Central memory CD8-positive, alpha-beta T cell (primary cell): ENCODE data around the gene TDO2.

Experiments
- ATAC-seq: fragments of 150-1000 bp; cut with Tn5 transposase; replicated peaks from 2 replicates; pipeline ENCODE4 v1.10.0; 2022; ENCODE audit warnings: mild to moderate bottlenecking, moderate FRiP score, moderate number of reproducible peaks; ENCODE audit not compliant: poor library complexity, severe bottlenecking; ENCODE audit errors: extremely low read depth
- DNase-seq, 2 donors: peaks; one replicate each; pipeline ENCODE4 v3.0.0; 2021; ENCODE audit warnings: low spot score in 2 of 2
- H3K27ac Mint-ChIP-seq: one replicate; pipeline ENCODE4 v1.8.0; 2022; ENCODE audit warnings: low read depth, mild to moderate bottlenecking, moderate library complexity, mixed read lengths
- H3K27me3 Mint-ChIP-seq: one replicate; pipeline ENCODE4 v1.8.0; 2022; ENCODE audit warnings: mixed read lengths
- H3K36me3 Mint-ChIP-seq: one replicate; pipeline ENCODE4 v1.8.0; 2022; ENCODE audit warnings: mild to moderate bottlenecking, moderate library complexity, mixed read lengths; ENCODE audit not compliant: insufficient read depth
- H3K4me1 Mint-ChIP-seq: one replicate; pipeline ENCODE4 v1.8.0; 2022; ENCODE audit warnings: mixed read lengths
- H3K4me3 Mint-ChIP-seq: one replicate; pipeline ENCODE4 v1.8.0; 2022; ENCODE audit warnings: mild to moderate bottlenecking, moderate library complexity, mixed read lengths
- H3K9me3 Mint-ChIP-seq: one replicate; pipeline ENCODE4 v1.8.0; 2022; ENCODE audit warnings: mixed read lengths

TDO2 gene

GRCh38 chr4:155903453-155903852 is at the start of gene TDO2:
Gene TDO2 (plus strand): TSS chr4:155903696. CDS start chr4:155903759, 63 bp downstream.
- Mint-ChIP-seq H3K4me1 (no peaks in the 10 kb centered on the region), H3K9me3 (no peaks in the 10 kb centered on the region), H3K27ac (no peak within 1 kb of the TSS), H3K36me3 (no peaks in the 10 kb centered on the region), H3K4me3 (no peak within 1 kb of the TSS), H3K27me3 (peaks cover 10% of the 10 kb centered on the region)
- ATAC-seq (no peak), DNase-seq (no peak)

- Mint-ChIP-seq H3K4me1 (no peaks in the 10 kb centered on the region), H3K4me3 (no peak overlapping the region), H3K27ac (no peak overlapping the region), H3K36me3 (no peaks in the 10 kb centered on the region), H3K9me3 (no peaks in the 10 kb centered on the region), H3K27me3 (no peaks in the 10 kb centered on the region)
- DNase-seq (no peak), ATAC-seq (no peak)
Measured at GRCh38 chr4:155854582-155855226, 48.8 kb upstream of the TDO2 start.

- ATAC-seq (no peak), DNase-seq (no peak)
- H3K9me3 Mint-ChIP-seq, result no peaks in the 10 kb centered on the region
- H3K27me3 Mint-ChIP-seq, result no peaks in the 10 kb centered on the region
- no peak overlapping the region for H3K27ac Mint-ChIP-seq
- no peaks in the 10 kb centered on the region for H3K4me1 Mint-ChIP-seq
- H3K4me3 Mint-ChIP-seq, result no peak overlapping the region
- no peaks in the 10 kb centered on the region for H3K36me3 Mint-ChIP-seq
Measured at GRCh38 chr4:155855897-155856296, 47.6 kb upstream of the TDO2 start.

GRCh38 chr4:155866177-155866576 is 37.3 kb upstream of the TDO2 start, which contains the start of gene ASIC5:
Gene ASIC5 (minus strand): TSS chr4:155866277. CDS start chr4:155866226, 51 bp downstream.
- H3K9me3 Mint-ChIP-seq, result peaks cover 6% of the 10 kb centered on the region
- DNase-seq (no peak), ATAC-seq (no peak)
- no peaks in the 10 kb centered on the region for H3K36me3 Mint-ChIP-seq
- no peaks in the 10 kb centered on the region for H3K27me3 Mint-ChIP-seq
- no peaks in the 10 kb centered on the region for H3K4me1 Mint-ChIP-seq
- H3K4me3 Mint-ChIP-seq, result no peak within 1 kb of the TSS
- no peak within 1 kb of the TSS for H3K27ac Mint-ChIP-seq

GRCh38 chr4:155875878-155876277 is 27.6 kb upstream of the TDO2 start:
- no peak for ATAC-seq
- no peak for DNase-seq
- no peak overlapping the region for H3K4me3 Mint-ChIP-seq
- no peaks in the 10 kb centered on the region for H3K27me3 Mint-ChIP-seq
- H3K27ac Mint-ChIP-seq, result no peak overlapping the region
- H3K4me1 Mint-ChIP-seq, result no peaks in the 10 kb centered on the region
- H3K36me3 Mint-ChIP-seq, result no peaks in the 10 kb centered on the region
- no peaks in the 10 kb centered on the region for H3K9me3 Mint-ChIP-seq

GRCh38 chr4:155877971-155878370 is 25.5 kb upstream of the TDO2 start:
- H3K4me1 Mint-ChIP-seq, result no peaks in the 10 kb centered on the region
- DNase-seq (no peak), ATAC-seq (no peak)
- H3K9me3 Mint-ChIP-seq, result no peaks in the 10 kb centered on the region
- H3K36me3 Mint-ChIP-seq, result no peaks in the 10 kb centered on the region
- H3K4me3 Mint-ChIP-seq, result no peak overlapping the region
- no peaks in the 10 kb centered on the region for H3K27me3 Mint-ChIP-seq
- no peak overlapping the region for H3K27ac Mint-ChIP-seq

- Mint-ChIP-seq H3K27me3 (no peaks in the 10 kb centered on the region), H3K4me3 (no peak overlapping the region), H3K4me1 (no peaks in the 10 kb centered on the region), H3K9me3 (no peaks in the 10 kb centered on the region), H3K27ac (no peak overlapping the region), H3K36me3 (no peaks in the 10 kb centered on the region)
- DNase-seq (no peak), ATAC-seq (no peak)
Measured at GRCh38 chr4:155878611-155879010, 24.9 kb upstream of the TDO2 start.

- Mint-ChIP-seq H3K36me3 (no peaks in the 10 kb centered on the region), H3K4me1 (no peaks in the 10 kb centered on the region), H3K4me3 (no peak overlapping the region), H3K27me3 (no peaks in the 10 kb centered on the region), H3K27ac (no peak overlapping the region), H3K9me3 (no peaks in the 10 kb centered on the region)
- no peak for DNase-seq
- ATAC-seq, result no peak
Measured at GRCh38 chr4:155879767-155880166, 23.7 kb upstream of the TDO2 start.

- H3K27me3 Mint-ChIP-seq, result no peaks in the 10 kb centered on the region
- no peaks in the 10 kb centered on the region for H3K9me3 Mint-ChIP-seq
- ATAC-seq (no peak), DNase-seq (no peak)
- no peaks in the 10 kb centered on the region for H3K4me1 Mint-ChIP-seq
- no peaks in the 10 kb centered on the region for H3K36me3 Mint-ChIP-seq
- no peak overlapping the region for H3K4me3 Mint-ChIP-seq
- H3K27ac Mint-ChIP-seq, result no peak overlapping the region
Measured at GRCh38 chr4:155881555-155881954, 21.9 kb upstream of the TDO2 start.

- H3K4me3 Mint-ChIP-seq, result no peak overlapping the region
- no peaks in the 10 kb centered on the region for H3K36me3 Mint-ChIP-seq
- no peak overlapping the region for H3K27ac Mint-ChIP-seq
- no peaks in the 10 kb centered on the region for H3K4me1 Mint-ChIP-seq
- H3K27me3 Mint-ChIP-seq, result no peaks in the 10 kb centered on the region
- no peak for DNase-seq
- H3K9me3 Mint-ChIP-seq, result no peaks in the 10 kb centered on the region
- ATAC-seq, result no peak
Measured at GRCh38 chr4:155883895-155884294, 19.6 kb upstream of the TDO2 start.

GRCh38 chr4:155885666-155886065 is 17.8 kb upstream of the TDO2 start:
- no peaks in the 10 kb centered on the region for H3K36me3 Mint-ChIP-seq
- H3K27ac Mint-ChIP-seq, result no peak overlapping the region
- H3K4me3 Mint-ChIP-seq, result no peak overlapping the region
- ATAC-seq, result no peak
- no peak for DNase-seq
- H3K27me3 Mint-ChIP-seq, result no peaks in the 10 kb centered on the region
- H3K9me3 Mint-ChIP-seq, result no peaks in the 10 kb centered on the region
- no peaks in the 10 kb centered on the region for H3K4me1 Mint-ChIP-seq

GRCh38 chr4:155887045-155887444 is 16.5 kb upstream of the TDO2 start:
- no peaks in the 10 kb centered on the region for H3K4me1 Mint-ChIP-seq
- H3K9me3 Mint-ChIP-seq, result no peaks in the 10 kb centered on the region
- H3K27me3 Mint-ChIP-seq, result peaks cover 11% of the 10 kb centered on the region
- no peak for DNase-seq
- no peaks in the 10 kb centered on the region for H3K36me3 Mint-ChIP-seq
- no peak overlapping the region for H3K27ac Mint-ChIP-seq
- no peak for ATAC-seq
- H3K4me3 Mint-ChIP-seq, result no peak overlapping the region

GRCh38 chr4:155887847-155888570 is 15.5 kb upstream of the TDO2 start:
- peaks cover 20% of the 10 kb centered on the region for H3K27me3 Mint-ChIP-seq
- DNase-seq (no peak), ATAC-seq (no peak)
- H3K4me1 Mint-ChIP-seq, result no peaks in the 10 kb centered on the region
- no peak overlapping the region for H3K27ac Mint-ChIP-seq
- H3K9me3 Mint-ChIP-seq, result peaks cover 6% of the 10 kb centered on the region
- no peaks in the 10 kb centered on the region for H3K36me3 Mint-ChIP-seq
- H3K4me3 Mint-ChIP-seq, result no peak overlapping the region
